GM18861 (cell line): ENCODE data around the gene OR2D2.
"Not testable (repeated sequence)": the region's sequence is repeated elsewhere in the genome, so short reads cannot be mapped to it uniquely, and the experiment has no call there.

Source experiments
- ATAC-seq: cut with Tn5 transposase; IDR thresholded peaks from one replicate; pipeline ENCODE4 v1.9.1; 2021; ENCODE audit not compliant: unreplicated experiment

OR2D2 gene

GRCh38 chr11:6882751-6883150 lies 9.5 kb downstream of the OR2D2 start:
- ATAC-seq: no peak

GRCh38 chr11:6876914-6877313 lies 15.4 kb downstream of the OR2D2 start:
- no peak for ATAC-seq

GRCh38 chr11:6876325-6876724 lies 16.0 kb downstream of the OR2D2 start, which contains the start of gene OR10A4:
Gene OR10A4, plus strand, starts transcription at chr11:6876625. Its CDS starts 23 bp downstream, at chr11:6876648.
- no peak for ATAC-seq

GRCh38 chr11:6875761-6876160 lies 16.5 kb downstream of the OR2D2 start:
- no peak for ATAC-seq

GRCh38 chr11:6871278-6871677 lies 21.0 kb downstream of the OR2D2 start:
- no peak for ATAC-seq

- ATAC-seq: no peak
Measured at GRCh38 chr11:6864438-6864837, 27.9 kb downstream of the OR2D2 start.

GRCh38 chr11:6862961-6863360 lies 29.3 kb downstream of the OR2D2 start, which contains the start of gene OR10A2:
Gene OR10A2, plus strand, starts transcription at chr11:6863057. Its CDS starts 6,698 bp downstream, at chr11:6869755.
- no peak for ATAC-seq

- ATAC-seq: no peak
Measured at GRCh38 chr11:6856871-6857270, 35.4 kb downstream of the OR2D2 start.

- no peak for ATAC-seq
Measured at GRCh38 chr11:6855971-6856541, 36.2 kb downstream of the OR2D2 start.

GRCh38 chr11:6854801-6855200 lies 37.5 kb downstream of the OR2D2 start:
- ATAC-seq: not testable (repeated sequence)

GRCh38 chr11:6850526-6850925 lies 41.8 kb downstream of the OR2D2 start:
- no peak for ATAC-seq

- ATAC-seq: no peak
Measured at GRCh38 chr11:6845383-6845782, 46.9 kb downstream of the OR2D2 start, which contains the start of gene OR10A5. Gene OR10A5, plus strand, starts transcription at chr11:6845683. Its CDS starts 0 bp downstream, at chr11:6845683.

GRCh38 chr11:6844356-6844755 lies 47.9 kb downstream of the OR2D2 start:
- no peak for ATAC-seq

- ATAC-seq: no peak
Measured at GRCh38 chr11:6843670-6844069, 48.6 kb downstream of the OR2D2 start.

GRCh38 chr11:6841694-6842093 lies 50.6 kb downstream of the OR2D2 start:
- no peak for ATAC-seq
